ENCODE measurements around the gene DCAF17. TPM values are rescaled to one million over a fixed set of nuclear protein-coding genes. Genes with fewer than 3 reads are reported as not detected.
"Not testable (repeated sequence)": the region's sequence is repeated elsewhere in the genome, so short reads cannot be mapped to it uniquely, and the experiment has no call there.

DCAF17 gene
- total RNA-seq, 3 donors from 2014 or later (not counting 1 experiment from before 2014, with no cell fraction given): 20.0 to 33.8 (median 30.7) TPM

GRCh38 chr2:171411214-171411613 lies 22.8 kb upstream of the DCAF17 start:
- Mint-ChIP-seq H3K9me3 (peaks cover 0 to 2% of the 10 kb centered on the region in 2 donors), H3K4me3 (no peak overlapping the region), H3K36me3 (no peaks in the 10 kb centered on the region), H3K4me1 (peaks cover 20 to 28% of the 10 kb centered on the region in 2 donors), H3K27me3 (ENCODE audit: low read depth in 2 of 2) (no peaks in the 10 kb centered on the region), H3K27ac (peak overlapping the region in 1 of 2 donors; percentile 12)
- WGBS (ENCODE audit: insufficient coverage): no CpG with 5 or more reads among the region's 1 CpG
- no peak for DNase-seq
- Histone ChIP-seq H3K9me3 (ENCODE audit: control insufficient read depth, insufficient read depth, low read length) (no peaks in the 10 kb centered on the region), H3K4me3 (ENCODE audit: low read length) (no peak overlapping the region), H3K27ac (ENCODE audit: low read length) (no peak overlapping the region), H3K27me3 (ENCODE audit: control insufficient read depth, insufficient read depth, low read length) (no peaks in the 10 kb centered on the region), H3K4me1 (ENCODE audit: control insufficient read depth, insufficient read depth, low read length) (peaks cover 13% of the 10 kb centered on the region), H3K36me3 (ENCODE audit: control insufficient read depth, insufficient read depth, low read length) (no peaks in the 10 kb centered on the region)
- intact Hi-C loops (cut with micrococcal nuclease): loop anchor here (10.0 kb wide), 1 partner anchor 256 kb away; no protein-coding TSS in a partner anchor
- no peak for ATAC-seq
- no peak for TF ChIP-seq CTCF (IDR thresholded peaks at IDR 0.05)

GRCh38 chr2:171411791-171412483 lies 22.1 kb upstream of the DCAF17 start:
- H3K27ac ChIP-seq (ENCODE audit: low read length): no peak overlapping the region
- Mint-ChIP-seq H3K27ac (no peak overlapping the region), H3K4me1 (peaks cover 16 to 24% of the 10 kb centered on the region in 2 donors), H3K27me3 (ENCODE audit: low read depth in 2 of 2) (no peaks in the 10 kb centered on the region), H3K4me3 (no peak overlapping the region), H3K36me3 (no peaks in the 10 kb centered on the region), H3K9me3 (no peaks in the 10 kb centered on the region)
- H3K4me3 ChIP-seq (ENCODE audit: low read length): no peak overlapping the region
- no peaks in the 10 kb centered on the region for H3K36me3 ChIP-seq (ENCODE audit: control insufficient read depth, insufficient read depth, low read length)
- no peaks in the 10 kb centered on the region for H3K9me3 ChIP-seq (ENCODE audit: control insufficient read depth, insufficient read depth, low read length)
- intact Hi-C loops (cut with micrococcal nuclease): loop anchor here (10.0 kb wide), 1 partner anchor 257 kb away; no protein-coding TSS in a partner anchor
- no peak for DNase-seq
- ATAC-seq: no peak
- no peaks in the 10 kb centered on the region for H3K27me3 ChIP-seq (ENCODE audit: control insufficient read depth, insufficient read depth, low read length)
- H3K4me1 ChIP-seq (ENCODE audit: control insufficient read depth, insufficient read depth, low read length): peaks cover 13% of the 10 kb centered on the region
- WGBS (ENCODE audit: insufficient coverage): 93% methylated on average over 2 of the region's 2 CpGs
- TF ChIP-seq CTCF (IDR thresholded peaks at IDR 0.05): no peak

- H3K36me3 ChIP-seq (ENCODE audit: control insufficient read depth, insufficient read depth, low read length): no peaks in the 10 kb centered on the region
- no peaks in the 10 kb centered on the region for H3K9me3 ChIP-seq (ENCODE audit: control insufficient read depth, insufficient read depth, low read length)
- H3K27me3 Mint-ChIP-seq (ENCODE audit: low read depth in 2 of 2): no peaks in the 10 kb centered on the region
- WGBS (ENCODE audit: insufficient coverage): no CpG with 5 or more reads among the region's 2 CpGs
- no peaks in the 10 kb centered on the region for H3K27me3 ChIP-seq (ENCODE audit: control insufficient read depth, insufficient read depth, low read length)
- TF ChIP-seq CTCF (IDR thresholded peaks at IDR 0.05): no peak
- peaks cover 8 to 16% of the 10 kb centered on the region in 2 donors for H3K4me1 Mint-ChIP-seq
- H3K4me3 ChIP-seq (ENCODE audit: low read length): no peak overlapping the region
- H3K36me3 Mint-ChIP-seq: no peaks in the 10 kb centered on the region
- no peak overlapping the region for H3K4me3 Mint-ChIP-seq
- H3K27ac ChIP-seq (ENCODE audit: low read length): no peak overlapping the region
- H3K4me1 ChIP-seq (ENCODE audit: control insufficient read depth, insufficient read depth, low read length): peaks cover 5% of the 10 kb centered on the region
- ATAC-seq: no peak
- no peak overlapping the region for H3K27ac Mint-ChIP-seq
- no peaks in the 10 kb centered on the region for H3K9me3 Mint-ChIP-seq
- intact Hi-C loops (cut with micrococcal nuclease): loop anchor here (10.0 kb wide), 1 partner anchor 258 kb away; no protein-coding TSS in a partner anchor
- no peak for DNase-seq
Observed at GRCh38 chr2:171412571-171413175, 21.4 kb upstream of the DCAF17 start.

GRCh38 chr2:171414645-171415044 lies 19.4 kb upstream of the DCAF17 start:
- not testable (repeated sequence) for DNase-seq; H3K4me3 ChIP-seq (ENCODE audit: low read length); H3K36me3 ChIP-seq (ENCODE audit: control insufficient read depth, insufficient read depth, low read length); H3K4me3 Mint-ChIP-seq; H3K27me3 ChIP-seq (ENCODE audit: control insufficient read depth, insufficient read depth, low read length); H3K27ac ChIP-seq (ENCODE audit: low read length); H3K27ac Mint-ChIP-seq; H3K27me3 Mint-ChIP-seq (ENCODE audit: low read depth in 2 of 2); H3K9me3 Mint-ChIP-seq; H3K36me3 Mint-ChIP-seq; H3K4me1 Mint-ChIP-seq; H3K4me1 ChIP-seq (ENCODE audit: control insufficient read depth, insufficient read depth, low read length); H3K9me3 ChIP-seq (ENCODE audit: control insufficient read depth, insufficient read depth, low read length); ATAC-seq
- 40% methylated on average over 1 of the region's 4 CpGs for WGBS (ENCODE audit: insufficient coverage)
- intact Hi-C loops (cut with micrococcal nuclease): loop anchor here (10.0 kb wide), 1 partner anchor 260 kb away; no protein-coding TSS in a partner anchor
